GM21528 (cell line): ENCODE measurements around the gene TTC28.

Experiments used
- ATAC-seq: cut with Tn5 transposase; IDR thresholded peaks from one replicate; pipeline ENCODE4 v1.9.1; 2021; ENCODE audit warnings: mild to moderate bottlenecking, moderate library complexity; ENCODE audit not compliant: unreplicated experiment, low FRiP score

The TTC28 gene

GRCh38 chr22:27970596-27971220 lies 708.9 kb downstream of the TTC28 start:
- ATAC-seq = no peak

- ATAC-seq = no peak
Observed at GRCh38 chr22:27966168-27967064, 713.2 kb downstream of the TTC28 start.

DNA sequence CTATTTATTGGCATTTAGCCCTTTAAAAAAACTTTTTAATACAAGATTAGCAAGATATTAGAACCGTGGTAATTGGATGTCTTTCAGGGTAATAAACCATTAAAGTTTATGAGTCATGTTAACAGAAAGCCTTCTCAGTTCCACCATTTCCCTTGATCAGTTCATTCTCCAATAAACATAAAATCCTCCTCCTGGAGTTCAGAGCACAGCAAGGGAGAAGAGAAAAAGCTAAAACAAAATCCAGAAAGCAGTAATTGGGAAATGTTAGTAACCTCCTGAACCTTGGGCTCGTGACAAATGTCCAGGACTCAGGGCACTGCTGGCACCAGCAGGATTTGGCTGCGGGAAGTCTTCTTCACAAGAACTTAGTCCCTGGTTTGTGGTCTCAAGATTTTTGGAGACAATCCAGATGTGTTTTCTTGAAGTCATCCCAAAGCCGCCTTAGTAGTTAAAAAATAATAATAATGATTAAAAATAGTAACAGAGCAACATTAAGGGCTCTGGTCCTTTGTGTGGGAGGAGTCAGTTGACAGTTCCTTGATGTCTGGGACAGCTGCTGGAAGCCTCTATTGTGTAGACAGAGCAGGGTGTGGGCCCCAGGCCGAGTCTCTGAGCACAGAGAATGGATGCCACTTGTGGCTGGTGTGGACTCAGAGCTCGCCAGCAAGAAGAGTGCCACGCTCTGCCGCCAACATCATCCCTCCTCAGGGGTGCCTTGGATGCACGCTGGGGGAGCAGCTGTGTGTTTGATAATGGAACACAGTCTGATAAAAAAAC lies 717.2 kb downstream of the TTC28 start:
- ATAC-seq = no peak

GRCh38 chr22:27961680-27962079 lies 718.0 kb downstream of the TTC28 start:
- ATAC-seq = no peak

DNA sequence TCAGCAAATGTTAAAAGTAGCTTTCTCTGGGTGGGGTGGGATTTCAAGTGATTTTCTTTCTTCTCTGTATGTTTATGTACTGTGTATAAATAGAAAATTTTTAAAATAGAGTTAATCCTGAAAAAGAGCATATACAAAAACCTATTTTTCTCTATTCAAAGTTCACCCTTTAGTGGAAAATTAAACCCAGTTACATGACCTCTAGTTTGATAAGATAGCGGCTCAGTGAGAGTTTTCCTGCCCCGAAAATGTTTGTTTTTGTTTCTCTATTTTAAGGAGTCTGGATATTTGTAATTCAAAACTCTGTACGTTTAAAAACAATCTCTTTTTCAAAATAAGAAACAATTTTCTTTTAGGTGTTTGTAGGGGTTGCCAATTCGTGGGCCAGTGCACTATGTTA lies 718.5 kb downstream of the TTC28 start:
- no peak for ATAC-seq

DNA sequence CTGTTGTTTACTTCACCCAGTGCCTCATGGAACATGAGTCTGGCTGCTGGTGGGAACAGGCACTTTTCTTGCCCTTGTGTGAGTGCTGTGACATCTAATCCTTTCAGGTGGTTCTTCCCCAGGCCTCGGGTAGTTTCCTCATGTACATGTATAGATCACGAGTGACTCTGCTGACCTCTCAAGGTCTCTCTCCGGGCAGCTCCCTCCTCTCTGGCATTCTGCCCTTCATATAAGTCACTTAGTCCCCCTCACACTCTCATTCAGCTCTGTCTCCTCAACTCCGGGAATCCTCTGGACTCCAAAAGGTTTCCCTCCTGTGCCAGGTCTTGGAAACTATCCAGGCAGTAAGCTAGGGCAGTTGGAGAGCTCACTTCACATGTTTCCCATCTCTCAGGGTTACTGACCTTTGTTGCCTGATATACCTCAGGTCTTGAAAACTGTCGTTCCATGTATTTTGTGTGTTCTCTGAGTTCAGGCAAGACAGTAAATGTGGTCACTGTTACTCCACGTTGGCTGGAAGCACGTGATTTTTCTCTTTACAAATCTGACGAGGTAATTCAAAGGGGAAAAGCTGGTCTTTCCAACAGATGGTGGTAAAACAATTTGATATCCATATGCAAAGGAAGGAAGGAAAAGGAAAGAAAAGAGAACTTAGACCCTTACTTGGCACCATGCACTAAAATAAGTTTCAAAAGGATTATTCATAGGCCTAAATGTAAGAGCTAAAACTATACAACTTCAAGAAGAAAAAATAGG lies 720.1 kb downstream of the TTC28 start:
- no peak for ATAC-seq

GRCh38 chr22:27952779-27953178 lies 726.9 kb downstream of the TTC28 start:
- ATAC-seq = no peak

DNA sequence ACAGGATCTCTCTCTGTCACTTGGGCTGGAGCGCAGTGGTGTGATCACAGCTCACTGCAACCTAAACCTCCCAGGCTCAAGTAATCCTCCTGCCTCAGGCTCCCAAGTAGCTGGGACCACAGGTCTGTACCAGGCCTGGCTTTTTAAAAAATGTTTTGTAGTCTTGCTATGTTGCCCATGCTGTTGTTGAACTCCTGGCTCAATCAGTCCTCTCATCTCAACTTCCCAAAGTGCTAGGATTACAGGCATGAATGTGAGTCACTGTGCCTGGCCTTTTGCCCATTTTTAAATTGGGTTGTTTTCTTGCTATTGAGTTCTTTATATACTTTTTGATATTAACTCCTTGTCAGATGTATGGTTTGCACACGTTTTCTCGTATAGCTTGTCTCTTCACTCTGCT lies 727.5 kb downstream of the TTC28 start:
- ATAC-seq = no peak

DNA sequence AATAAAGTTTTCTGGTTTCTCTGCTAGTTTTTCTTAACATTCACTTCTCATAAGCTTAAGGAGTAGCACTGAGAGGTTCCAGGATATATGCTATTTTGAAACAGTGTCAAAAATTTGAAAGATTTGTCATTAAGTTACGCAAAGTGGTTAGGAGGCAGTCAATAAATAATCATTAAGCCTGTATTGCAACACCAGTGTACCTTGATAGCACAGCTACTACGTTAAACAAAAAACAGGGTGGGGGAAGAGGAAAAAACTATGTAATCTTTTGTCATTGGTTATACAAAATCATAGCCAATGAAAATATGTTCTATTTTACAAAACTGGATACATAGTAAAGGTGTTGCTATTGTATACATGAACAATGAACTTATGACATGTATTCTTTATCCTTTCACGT lies 730.2 kb downstream of the TTC28 start:
- no peak for ATAC-seq

GRCh38 chr22:27948569-27948968 lies 731.1 kb downstream of the TTC28 start:
- ATAC-seq = no peak

DNA sequence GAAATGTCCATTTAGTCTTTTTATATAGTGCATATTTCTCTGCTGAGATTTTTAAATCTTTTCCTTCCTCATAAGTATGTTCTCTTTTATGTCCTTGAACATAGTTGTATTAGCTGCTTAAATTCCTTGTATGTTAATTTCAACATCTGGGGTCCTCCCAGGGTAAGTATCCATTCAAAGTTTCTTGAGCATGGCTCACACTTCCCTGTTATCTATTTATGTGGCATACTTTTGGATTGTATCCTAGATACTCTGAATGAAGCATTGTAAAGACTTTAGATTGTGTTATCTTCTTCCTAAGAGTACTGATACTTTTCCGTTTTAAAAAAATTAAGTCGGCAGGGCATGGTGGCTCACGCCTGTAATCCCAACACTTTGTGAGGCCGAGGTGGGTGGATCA lies 732.2 kb downstream of the TTC28 start:
- no peak for ATAC-seq

DNA sequence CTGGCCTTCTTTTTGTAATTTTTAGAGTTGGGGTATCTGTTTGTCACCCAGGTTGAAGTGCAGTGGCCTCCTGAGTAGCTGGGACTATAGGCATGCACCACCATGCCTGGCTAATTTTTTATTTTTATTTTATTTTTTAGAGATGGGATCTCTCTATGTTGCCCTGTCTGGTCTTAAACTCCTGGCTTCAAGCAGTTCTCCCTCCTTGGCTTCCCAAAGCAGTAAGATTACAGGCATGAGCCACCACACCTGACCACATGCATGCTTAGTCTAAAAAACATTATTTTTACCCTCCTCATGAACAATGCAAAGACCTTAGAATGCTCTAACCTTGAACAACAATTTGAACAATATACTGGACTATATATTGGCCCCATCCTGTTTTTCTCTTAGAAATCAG lies 738.5 kb downstream of the TTC28 start:
- no peak for ATAC-seq

- no peak for ATAC-seq
Observed at GRCh38 chr22:27937453-27937852, 742.2 kb downstream of the TTC28 start.

DNA sequence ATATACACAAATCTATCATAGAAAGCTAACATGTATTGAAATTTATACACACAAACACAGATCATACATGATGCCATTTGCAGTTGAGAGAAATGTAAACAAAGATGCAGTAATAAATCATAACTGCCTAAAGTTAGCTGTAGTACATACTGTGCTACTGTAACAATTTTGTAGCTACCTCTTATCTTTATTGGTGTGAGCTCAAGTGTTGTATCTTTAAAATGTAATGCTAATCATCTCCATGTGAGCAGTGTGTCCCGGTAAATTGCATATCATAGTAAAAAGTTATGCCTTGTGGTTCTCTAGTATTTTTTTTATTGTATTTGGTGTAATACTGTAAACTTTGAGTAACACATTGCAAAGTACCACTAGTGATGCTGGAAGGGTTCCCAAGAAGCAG lies 743.7 kb downstream of the TTC28 start:
- no peak for ATAC-seq

DNA sequence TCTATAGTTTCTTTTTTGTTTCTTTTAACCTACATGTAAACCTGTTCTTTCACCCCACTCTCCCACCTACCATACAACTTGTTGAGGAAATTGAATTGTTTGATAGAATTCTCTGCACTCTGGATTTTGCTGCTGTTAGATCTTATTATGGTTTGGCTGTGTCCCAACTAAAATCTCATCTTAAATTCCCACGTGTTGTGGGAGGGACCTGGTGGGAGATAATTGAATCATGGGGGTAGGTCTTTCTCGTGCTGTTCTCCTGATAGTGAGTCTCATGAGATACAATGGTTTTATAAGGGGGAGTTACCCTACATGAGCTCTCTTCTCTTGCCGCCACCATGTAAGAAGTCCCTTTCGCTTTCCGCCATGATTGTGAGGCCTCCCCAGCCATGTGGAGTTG lies 745.6 kb downstream of the TTC28 start:
- no peak for ATAC-seq

GRCh38 chr22:27933186-27933983 lies 746.3 kb downstream of the TTC28 start:
- no peak for ATAC-seq

- ATAC-seq = no peak
Observed at GRCh38 chr22:27930331-27931060, 749.1 kb downstream of the TTC28 start.
